GM19324 (cell line): ENCODE data around the gene HEMK1.

Experiments used
- ATAC-seq: cut with Tn5 transposase; IDR thresholded peaks from one replicate; pipeline ENCODE4 v1.9.1; 2021; ENCODE audit warnings: mild to moderate bottlenecking, moderate library complexity; ENCODE audit not compliant: unreplicated experiment, low FRiP score

The HEMK1 gene

DNA sequence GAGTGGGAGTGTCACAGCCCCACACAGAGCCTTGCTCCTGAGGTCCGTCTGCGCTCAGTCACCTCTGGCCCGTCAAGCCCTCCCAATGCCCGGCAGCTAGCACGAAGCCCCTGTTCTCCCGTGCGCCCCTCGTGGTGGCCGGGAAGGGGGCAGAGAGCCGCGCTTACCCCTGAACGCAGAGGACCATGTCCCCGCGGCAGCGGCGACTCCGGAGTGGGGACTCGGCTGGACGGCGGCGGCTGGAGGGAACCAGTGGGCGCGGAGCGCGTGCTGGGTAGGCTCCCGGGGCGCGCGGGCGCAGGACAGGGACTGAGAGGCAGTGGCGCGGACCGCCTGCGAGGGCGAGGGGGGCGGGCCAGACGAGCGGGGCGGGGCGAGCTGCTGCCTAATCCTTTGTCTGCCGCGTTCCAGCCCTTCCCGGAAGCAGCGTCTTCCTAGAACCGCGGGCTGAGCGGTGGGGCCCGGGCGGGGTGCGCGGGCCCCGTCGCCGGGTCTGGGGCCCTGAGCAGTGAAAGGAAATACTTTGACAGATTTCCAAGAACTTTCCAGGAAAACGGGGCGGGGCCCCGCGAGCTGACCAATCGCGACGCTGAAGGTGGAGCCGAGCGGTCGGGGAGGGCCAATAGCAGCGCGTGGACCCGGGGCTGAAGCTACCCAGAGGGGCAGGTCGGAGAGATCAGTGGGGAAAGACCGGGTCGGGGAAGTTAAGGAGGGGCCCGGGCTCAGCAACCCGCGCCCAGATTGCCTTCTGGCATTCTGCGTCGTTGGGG, 42.3 kb downstream of the HEMK1 start, which contains the start of gene CISH:
Gene CISH, minus strand, starts transcription at position 311 of the 770 bp plus-strand sequence. Its CDS starts 124 bp downstream, at position 187.
- peak; percentile 71 for ATAC-seq

GRCh38 chr3:50612234-50612882, 43.0 kb downstream of the HEMK1 start:
- peak; percentile 5 for ATAC-seq

GRCh38 chr3:50612970-50613846, 43.9 kb downstream of the HEMK1 start:
- ATAC-seq = no peak

DNA sequence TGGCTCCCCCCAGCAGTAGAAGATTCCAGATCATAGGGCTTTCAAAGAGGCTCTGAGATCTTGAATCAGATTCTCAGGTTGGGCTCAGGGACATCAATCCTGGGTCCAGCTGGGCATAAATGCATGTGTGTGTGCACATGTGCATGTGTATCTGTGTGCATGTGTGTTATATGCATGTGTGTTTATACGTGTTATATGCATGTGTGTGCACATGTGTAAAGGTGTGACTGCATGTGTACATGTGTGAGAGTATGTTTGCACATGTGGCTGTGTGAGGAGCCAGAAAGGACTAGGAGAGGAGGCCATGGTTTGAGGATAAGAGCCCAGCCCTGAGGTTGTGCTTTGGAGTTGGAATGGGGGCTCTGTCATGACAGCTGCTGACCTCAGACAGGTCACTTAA, 45.9 kb downstream of the HEMK1 start:
- no peak for ATAC-seq

GRCh38 chr3:50616003-50616769, 46.9 kb downstream of the HEMK1 start:
- ATAC-seq = peak; percentile 22

GRCh38 chr3:50616770-50617095, 47.4 kb downstream of the HEMK1 start:
- ATAC-seq = peak; percentile 80

DNA sequence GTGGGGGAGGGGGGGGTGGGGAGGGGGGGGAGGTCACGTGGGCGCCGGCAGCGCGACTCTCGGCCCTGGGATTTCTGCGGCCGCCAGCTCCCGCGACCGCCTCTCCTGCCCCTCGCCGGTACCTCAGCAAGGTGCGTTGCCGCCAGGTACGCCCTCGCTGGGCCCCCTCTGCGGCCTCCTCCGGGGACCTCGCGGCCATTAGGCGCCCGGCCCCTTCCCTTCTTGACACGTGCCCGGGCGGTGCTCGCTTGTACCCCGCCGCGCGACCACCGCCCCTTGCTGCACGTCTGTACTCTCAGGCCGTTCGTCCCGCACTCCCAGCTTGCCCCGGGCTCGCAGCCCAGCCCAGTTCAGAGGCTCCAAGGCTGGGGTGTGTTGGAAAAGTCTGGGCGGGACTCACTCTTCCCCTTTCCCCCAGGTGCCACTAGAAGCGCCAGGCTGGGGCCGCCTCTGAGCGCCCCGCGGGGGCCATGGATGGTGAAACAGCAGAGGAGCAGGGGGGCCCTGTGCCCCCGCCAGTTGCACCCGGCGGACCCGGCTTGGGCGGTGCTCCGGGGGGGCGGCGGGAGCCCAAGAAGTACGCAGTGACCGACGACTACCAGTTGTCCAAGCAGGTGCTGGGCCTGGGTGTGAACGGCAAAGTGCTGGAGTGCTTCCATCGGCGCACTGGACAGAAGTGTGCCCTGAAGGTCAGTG, 47.9 kb downstream of the HEMK1 start, which contains the start of gene MAPKAPK3:
Gene MAPKAPK3, plus strand, starts transcription at position 56 of the 696 bp plus-strand sequence. Its CDS starts 415 bp downstream, at position 471.
- peak; percentile 22 for ATAC-seq

DNA sequence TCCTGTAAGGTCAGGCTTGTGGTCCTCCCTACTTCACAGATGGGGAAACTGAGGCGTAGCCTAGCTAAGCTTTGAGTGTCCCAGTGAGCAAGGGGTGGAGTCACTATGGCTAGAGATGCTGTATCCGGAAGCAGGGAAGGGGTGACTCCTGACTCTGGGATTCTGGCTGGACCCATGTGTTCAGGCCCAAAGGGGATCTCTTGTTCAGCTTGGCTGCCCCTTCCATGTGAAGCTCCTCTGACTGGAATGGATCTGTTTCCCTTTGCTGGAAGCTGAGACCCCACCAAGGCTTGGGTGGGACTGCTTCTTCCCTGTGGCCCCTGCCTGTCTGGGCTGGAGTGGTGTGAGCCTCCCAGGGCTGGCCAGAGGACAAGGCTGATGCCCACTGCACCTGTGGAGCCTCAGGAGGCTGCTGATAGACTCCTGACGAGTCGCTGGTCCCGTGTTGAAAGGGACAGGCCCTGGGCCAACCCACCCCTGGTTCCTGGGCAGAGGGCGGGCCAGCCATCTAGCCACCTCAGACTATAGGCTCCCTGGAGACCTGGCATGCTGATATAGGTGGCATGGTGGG, 48.7 kb downstream of the HEMK1 start:
- no peak for ATAC-seq

DNA sequence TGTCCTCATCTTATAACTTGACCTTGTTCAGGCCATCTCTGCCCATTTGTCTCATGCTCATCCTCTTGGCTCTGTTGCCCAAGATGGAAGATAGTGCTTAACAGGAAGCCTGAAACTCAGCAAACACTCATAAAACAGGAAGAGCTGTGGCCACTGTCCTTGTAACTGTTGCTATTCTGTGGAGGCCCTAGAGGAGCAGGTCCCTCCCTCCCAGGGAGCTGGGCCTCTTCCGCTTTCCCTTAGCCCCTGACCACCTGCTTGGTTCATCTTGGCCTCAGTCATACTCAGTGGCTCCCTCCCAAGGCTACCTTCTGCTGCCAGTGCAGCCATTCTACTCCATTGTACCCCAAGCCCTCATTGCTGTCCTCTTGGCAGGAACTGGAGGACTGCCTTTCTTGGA, 51.1 kb downstream of the HEMK1 start:
- ATAC-seq = no peak

DNA sequence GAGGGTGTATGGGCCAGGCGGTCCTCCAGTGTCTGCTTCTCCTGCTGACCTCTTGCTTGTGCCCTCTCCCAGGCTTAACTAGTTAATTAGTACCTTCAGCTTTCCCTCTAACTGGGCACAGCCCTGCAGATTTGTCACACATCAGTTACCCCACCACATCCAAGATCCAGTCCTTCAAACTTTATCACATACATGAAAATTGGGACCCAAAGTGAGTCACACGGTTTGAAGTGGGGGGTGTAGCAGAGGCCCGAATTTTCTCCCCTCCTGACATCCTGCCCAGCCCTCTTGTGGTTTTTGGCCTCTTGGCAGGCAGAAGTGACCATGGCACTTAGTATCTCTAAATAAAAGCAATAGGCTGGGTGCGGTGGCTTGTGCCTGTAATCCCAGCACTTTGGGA, 51.5 kb downstream of the HEMK1 start:
- ATAC-seq = no peak

DNA sequence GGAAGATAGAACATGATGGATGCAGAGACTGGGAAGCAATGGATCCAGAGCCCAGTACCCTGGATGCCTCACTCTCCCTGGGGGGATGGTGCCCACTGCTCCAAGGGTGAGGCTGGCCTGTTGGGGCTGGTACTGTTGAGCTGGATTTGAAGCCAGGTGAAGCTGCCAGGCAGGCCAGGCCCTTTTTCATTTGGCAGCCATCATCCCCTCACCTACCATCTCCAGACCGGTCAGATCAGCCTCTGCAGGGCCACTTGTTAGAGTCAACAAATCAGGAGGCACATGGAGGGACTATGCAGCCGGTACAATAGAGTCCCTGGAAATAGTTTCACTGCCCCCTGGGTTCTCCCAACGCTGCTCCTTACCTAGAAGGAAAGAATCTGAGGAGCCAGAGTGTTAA, 53.6 kb downstream of the HEMK1 start:
- ATAC-seq = no peak

DNA sequence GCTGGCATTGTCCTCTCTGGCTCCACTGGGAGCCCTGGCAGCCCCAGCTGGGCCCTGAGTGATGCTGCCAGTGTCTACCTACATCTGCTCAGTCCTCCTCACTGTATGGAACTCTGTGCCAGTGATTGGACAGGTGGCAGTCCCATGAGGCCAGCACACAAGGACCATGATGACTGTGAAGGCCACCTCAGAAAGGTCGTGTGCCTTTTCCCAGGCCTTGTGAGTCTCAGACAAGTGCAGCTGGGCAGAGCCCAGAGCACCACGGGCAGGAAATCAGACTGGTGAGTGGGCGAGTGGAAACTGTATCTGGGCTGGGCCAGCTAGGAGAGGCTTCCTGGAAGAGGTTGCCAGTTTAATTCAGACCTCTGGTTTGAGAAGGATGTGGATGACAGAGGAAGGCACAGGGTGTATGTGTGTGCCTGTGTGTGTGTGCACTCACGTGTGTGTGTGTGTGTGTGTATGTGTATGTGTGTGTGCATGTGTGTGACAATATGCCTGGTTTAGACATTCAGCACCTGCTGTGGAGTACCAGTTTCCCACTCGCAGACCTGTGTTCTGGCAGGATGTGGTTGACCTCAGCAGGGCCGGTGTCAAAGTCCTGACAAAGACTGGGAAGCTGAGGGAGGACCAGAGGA, 54.6 kb downstream of the HEMK1 start:
- ATAC-seq = no peak

GRCh38 chr3:50624634-50625033, 55.3 kb downstream of the HEMK1 start:
- ATAC-seq = no peak

DNA sequence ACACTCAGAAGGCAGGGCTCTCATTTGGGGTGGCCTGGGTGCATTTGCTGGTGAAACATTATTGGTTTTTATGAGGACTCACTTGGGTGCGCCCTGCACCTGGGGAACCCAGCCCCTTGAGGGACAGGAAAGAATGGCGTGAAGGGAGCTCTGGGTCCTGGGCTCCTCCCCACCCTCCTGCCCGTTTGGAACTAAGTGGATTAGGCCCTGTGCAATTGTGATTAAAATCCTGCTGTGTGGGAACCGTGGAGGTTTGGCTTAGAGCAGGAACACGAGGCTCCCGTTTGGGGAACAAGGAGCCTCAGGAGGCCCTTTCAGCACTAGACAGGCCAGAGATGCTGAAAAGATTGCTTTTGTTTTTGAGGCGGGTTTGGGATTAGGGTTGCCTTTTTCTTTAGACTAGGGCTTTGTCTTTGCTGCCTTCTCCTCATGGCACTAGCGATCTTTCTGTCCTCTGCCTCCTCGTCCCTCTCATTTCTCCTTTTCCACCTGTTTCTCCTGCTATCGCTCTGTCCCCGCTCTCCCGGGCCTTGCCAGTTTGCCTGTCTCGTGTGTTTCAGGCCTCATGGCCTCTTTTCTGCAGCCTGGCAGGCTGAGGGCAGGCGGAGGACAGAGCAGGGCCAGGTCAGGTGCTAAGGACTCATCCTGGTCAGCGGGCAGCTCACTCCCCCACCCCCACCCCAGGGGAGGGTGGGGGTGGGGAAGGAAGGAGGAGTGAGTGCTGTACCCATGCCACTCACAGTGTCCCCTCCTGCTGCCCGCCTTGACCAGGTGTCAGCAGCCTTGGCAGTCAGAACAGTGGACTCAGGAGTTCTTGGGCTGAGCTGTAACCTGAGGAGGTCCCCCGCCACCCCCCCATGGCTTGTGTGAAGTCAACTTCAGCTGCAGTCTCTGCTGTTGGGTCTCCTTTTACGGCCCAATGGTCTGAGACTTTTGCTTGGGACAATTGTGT, 56.2 kb downstream of the HEMK1 start:
- ATAC-seq = no peak

DNA sequence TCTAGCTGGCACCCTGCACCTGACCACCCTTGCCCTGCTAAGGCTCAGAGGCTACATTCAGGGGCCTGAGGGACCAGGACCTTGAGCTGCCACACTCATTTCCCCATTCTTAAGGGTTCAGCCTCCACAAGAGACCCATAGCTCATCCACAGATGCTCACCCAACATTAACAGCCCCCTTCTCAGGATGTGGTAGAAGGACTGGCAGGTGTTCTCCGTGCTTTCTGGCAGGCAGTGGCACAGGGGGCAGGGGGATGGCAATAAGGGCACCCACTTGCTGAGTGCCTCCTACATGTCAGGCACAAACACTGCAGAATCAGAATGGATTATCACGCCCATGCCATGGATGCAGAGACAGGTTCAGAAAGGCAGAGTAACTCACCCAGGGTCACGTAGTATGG, 57.1 kb downstream of the HEMK1 start:
- no peak for ATAC-seq

GRCh38 chr3:50627407-50628051, 58.2 kb downstream of the HEMK1 start:
- no peak for ATAC-seq

DNA sequence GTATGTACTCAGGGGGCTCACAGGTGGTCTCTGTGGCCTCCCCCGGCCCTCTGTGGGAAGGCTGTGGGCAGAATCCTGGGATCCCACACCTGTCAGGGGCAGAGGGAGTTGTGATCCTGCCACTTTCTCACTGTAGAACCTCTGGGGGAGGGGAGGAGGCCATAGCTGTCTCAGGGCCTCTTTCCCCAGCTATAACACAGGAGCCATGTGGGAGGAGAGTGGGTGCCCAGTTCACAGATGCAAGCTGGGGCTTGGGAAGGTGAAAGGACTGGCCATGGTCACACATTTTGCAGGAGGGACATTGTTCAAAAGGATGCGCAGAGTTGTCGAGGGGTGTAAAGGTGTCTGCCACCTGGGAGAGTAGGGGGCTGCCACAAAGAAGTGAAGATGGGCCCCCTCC, 59.3 kb downstream of the HEMK1 start:
- no peak for ATAC-seq
